GM19193 (cell line): ENCODE results near the gene TRPM5.

Experiments
- POLR2A ChIP-seq: IDR thresholded peaks from 4 replicates; pipeline ENCODE4 v1.6.1; 2011; ENCODE audit not compliant: insufficient read depth, insufficient read length; ENCODE audit errors: extremely low read depth

TRPM5 gene

GRCh38 chr11:2413742-2414579 is 30.4 kb downstream of the TRPM5 start:
- no peak for TF ChIP-seq POLR2A

GRCh38 chr11:2412323-2412722 is 32.0 kb downstream of the TRPM5 start:
- TF ChIP-seq POLR2A, result no peak

GRCh38 chr11:2411446-2412305 is 32.6 kb downstream of the TRPM5 start:
- no peak for TF ChIP-seq POLR2A

- no peak for TF ChIP-seq POLR2A
Observed at GRCh38 chr11:2410616-2411015, 33.7 kb downstream of the TRPM5 start.

GRCh38 chr11:2409611-2410468 is 34.5 kb downstream of the TRPM5 start:
- TF ChIP-seq POLR2A, result no peak

GRCh38 chr11:2409126-2409525 is 35.2 kb downstream of the TRPM5 start:
- no peak for TF ChIP-seq POLR2A

GRCh38 chr11:2408671-2409070 is 35.6 kb downstream of the TRPM5 start:
- no peak for TF ChIP-seq POLR2A

- TF ChIP-seq POLR2A, result no peak
Observed at GRCh38 chr11:2406878-2407410, 37.4 kb downstream of the TRPM5 start.

- no peak for TF ChIP-seq POLR2A
Observed at GRCh38 chr11:2406451-2406850, 37.9 kb downstream of the TRPM5 start.

GRCh38 chr11:2404735-2405196 is 39.5 kb downstream of the TRPM5 start:
- TF ChIP-seq POLR2A, result no peak

- TF ChIP-seq POLR2A, result no peak
Observed at GRCh38 chr11:2402890-2403645, 41.2 kb downstream of the TRPM5 start.

GRCh38 chr11:2402106-2402505 is 42.2 kb downstream of the TRPM5 start:
- no peak for TF ChIP-seq POLR2A

GRCh38 chr11:2401436-2401984 is 42.8 kb downstream of the TRPM5 start:
- TF ChIP-seq POLR2A, result no peak
